ENCODE results near the gene PTPRG. TPM values are rescaled to one million over a fixed set of nuclear protein-coding genes. Genes with fewer than 3 reads are reported as not detected.

PTPRG gene
- total and polyA plus RNA-seq, 10 of the 15 experiments (the other 5 are each of a cell fraction or from before 2014, with no cell fraction given): 0.29 to 20.7 (median 1.4) TPM

- Histone ChIP-seq H3K4me3 (no peak overlapping the region), H4K20me1 (ENCODE audit: control insufficient read depth, insufficient read depth) (no peaks in the 10 kb centered on the region), H3K79me2 (ENCODE audit: control insufficient read depth, insufficient read depth, low read length) (no peaks in the 10 kb centered on the region), H3K27me3 (replicated peaks in 1 of 2; ENCODE audit: control insufficient read depth in 2 of 2, insufficient read depth in 2 of 2, low read length in 1 of 2) (no peaks in the 10 kb centered on the region), H3K4me2 (ENCODE audit: control insufficient read depth, insufficient read depth) (no peak overlapping the region), H3K27ac (ENCODE audit: control insufficient read depth, insufficient read depth) (no peak overlapping the region), H3K4me1 (ENCODE audit: control insufficient read depth, insufficient read depth, low read length) (no peaks in the 10 kb centered on the region), H3K9ac (ENCODE audit: control insufficient read depth, insufficient read depth, low read length) (no peak overlapping the region), H2AFZ (ENCODE audit: control insufficient read depth, low read depth, low read length) (no peak overlapping the region), H3K36me3 (ENCODE audit: control insufficient read depth in 2 of 2, insufficient read depth in 2 of 2, low read length in 1 of 2) (no peaks in the 10 kb centered on the region), H3K9me3 (replicated peaks; ENCODE audit: control insufficient read depth, insufficient read depth, low read length) (no peaks in the 10 kb centered on the region)
- WGBS (ENCODE audit: insufficient coverage, insufficient replicate concordance, low lambda C conversion rate, missing lambda C conversion rate): 49% methylated on average over 5 of the region's 5 CpGs
- SMC1A ChIA-PET (ENCODE audit: uncharacterized antibody, unreplicated experiment): interaction anchor here (0.6 to 1.1 kb wide), 2 partner anchors 13 to 24 kb away, joined by 3 read pairs; no protein-coding TSS in a partner anchor
- CTCF ChIA-PET: interaction anchor here (1.4 kb wide), 1 partner anchor 21 kb away, joined by 3 read pairs; no protein-coding TSS in a partner anchor
- RAD21 ChIA-PET (ENCODE audit: unreplicated experiment): no interaction called here
- intact Hi-C loops (cut with micrococcal nuclease; ENCODE audit: unreplicated experiment) (no loop called here), in situ Hi-C loops (cut with MboI) (no loop called here)
- DNase-seq (ENCODE audit: low read depth, low spot score) (no peak), ATAC-seq (no peak), FAIRE-seq (no peak)
- no TSS peak for BruUV-seq (replicated peaks)
- TF ChIP-seq GABPA (IDR thresholded peaks at IDR 0.05; ENCODE audit: low read depth): no peak
- TF ChIP-seq HDGF (IDR thresholded peaks at IDR 0.05): no peak
- no peak for TF ChIP-seq RB1 (IDR thresholded peaks at IDR 0.05; ENCODE audit: borderline replicate concordance)
- TF ChIP-seq PBX3 (IDR thresholded peaks at IDR 0.05; ENCODE audit: insufficient replicate concordance, low read depth, low read length): no peak
- TF ChIP-seq NFXL1 (IDR thresholded peaks at IDR 0.05; ENCODE audit: borderline replicate concordance): no peak
- no peak for TF ChIP-seq LARP7 (IDR thresholded peaks at IDR 0.05)
- POLR2A ChIA-PET: no interaction called here
Observed at GRCh38 chr3:62011666-62012065, 450.3 kb downstream of the PTPRG start.

- WGBS (ENCODE audit: insufficient coverage, insufficient replicate concordance, low lambda C conversion rate, missing lambda C conversion rate): 34% methylated on average over 7 of the region's 7 CpGs
- H3K9ac ChIP-seq (ENCODE audit: control insufficient read depth, insufficient read depth, low read length): no peak overlapping the region
- H3K36me3 ChIP-seq (ENCODE audit: control insufficient read depth in 2 of 2, insufficient read depth in 2 of 2, low read length in 1 of 2): no peaks in the 10 kb centered on the region
- intact Hi-C loops (cut with micrococcal nuclease; ENCODE audit: unreplicated experiment) (no loop called here), in situ Hi-C loops (cut with MboI) (no loop called here)
- no peak overlapping the region for H3K4me3 ChIP-seq
- H4K20me1 ChIP-seq (ENCODE audit: control insufficient read depth, insufficient read depth): no peaks in the 10 kb centered on the region
- H3K9me3 ChIP-seq (replicated peaks; ENCODE audit: control insufficient read depth, insufficient read depth, low read length): no peaks in the 10 kb centered on the region
- no peak overlapping the region for H3K27ac ChIP-seq (ENCODE audit: control insufficient read depth, insufficient read depth)
- ChIA-PET RAD21 (ENCODE audit: unreplicated experiment) (no interaction called here), POLR2A (no interaction called here), SMC1A (ENCODE audit: uncharacterized antibody, unreplicated experiment) (interaction anchor here (1.5 to 1.7 kb wide), 2 partner anchors 16 to 108 kb away, joined by 3 to 4 read pairs; no protein-coding TSS in a partner anchor), CTCF (interaction anchor here (1.1 kb wide), 1 partner anchor 33 kb away, joined by 3 read pairs; no protein-coding TSS in a partner anchor)
- no peaks in the 10 kb centered on the region for H3K27me3 ChIP-seq (replicated peaks in 1 of 2; ENCODE audit: control insufficient read depth in 2 of 2, insufficient read depth in 2 of 2, low read length in 1 of 2)
- H3K79me2 ChIP-seq (ENCODE audit: control insufficient read depth, insufficient read depth, low read length): no peaks in the 10 kb centered on the region
- ATAC-seq: no peak
- H3K4me2 ChIP-seq (ENCODE audit: control insufficient read depth, insufficient read depth): no peak overlapping the region
- no peak for DNase-seq (ENCODE audit: low read depth, low spot score)
- BruUV-seq (replicated peaks): no TSS peak
- no peak overlapping the region for H2AFZ ChIP-seq (ENCODE audit: control insufficient read depth, low read depth, low read length)
- no peak for FAIRE-seq
- H3K4me1 ChIP-seq (ENCODE audit: control insufficient read depth, insufficient read depth, low read length): no peaks in the 10 kb centered on the region
- TF ChIP-seq CTCF (IDR thresholded peaks at IDR 0.05 in 2 of 3, conservative IDR thresholded peaks at IDR 0.05 in 1 of 3; ENCODE audit: control insufficient read depth in 2 of 3, extremely low read depth in 1 of 3, insufficient read depth in 1 of 3, low read depth in 3 of 3, low read length in 3 of 3) (no peak), STAT1 (conservative IDR thresholded peaks at IDR 0.05) (no peak), SRF (IDR thresholded peaks at IDR 0.05; ENCODE audit: low read depth in 2 of 2, low read length in 2 of 2) (no peak), BACH1 (IDR thresholded peaks at IDR 0.05; ENCODE audit: borderline replicate concordance) (no peak), ZBTB11 (CRISPR knock-in tag; IDR thresholded peaks at IDR 0.05) (no peak), CHD2 (IDR thresholded peaks at IDR 0.05; ENCODE audit: borderline replicate concordance, low read depth, low read length) (no peak)
Observed at GRCh38 chr3:62013951-62014350, 452.6 kb downstream of the PTPRG start.
